Vagina (tissue), 2 donors: Measurements from ENCODE around the gene MAPK1.

Experiments used
- CTCF ChIP-seq, 3 experiments: fragments of 450-650 bp in 2 of 3; fragments of 200-600 bp in 1 of 3; sonication (generic) in 1 of 3; IDR thresholded peaks; one replicate each; pipeline ENCODE4 v1.5.1; 2017 to 2019; ENCODE audit warnings: antibody characterized with exemption in 3 of 3, mild to moderate bottlenecking in 2 of 3, moderate library complexity in 2 of 3
- POLR2A ChIP-seq, 2 donors: fragments of 450-650 bp; IDR thresholded peaks; one replicate each; pipeline ENCODE4 v1.6.1; 2017; ENCODE audit warnings: antibody characterized with exemption in 2 of 2, mild to moderate bottlenecking in 2 of 2, moderate library complexity in 2 of 2

GRCh38 chr22:21731503-21731902, 135.9 kb downstream of the MAPK1 start:
- TF ChIP-seq CTCF (IDR thresholded peaks at IDR 0.05) (no peak), POLR2A (IDR thresholded peaks at IDR 0.05) (no peak)
